Spleen (tissue), 7 donors: ENCODE data around the gene RBM20.
A peak's percentile ranks its signal among the peaks of the same experiment; 100 is the strongest.

Experiments
- CTCF ChIP-seq, 11 experiments: fragments of 200-600 bp in 7 of 11; fragments of 450-650 bp in 4 of 11; sonication (generic) in 4 of 11; IDR thresholded peaks in 8 of 11; conservative IDR thresholded peaks in 3 of 11; 1 replicate in 7 of 11; 2 replicates in 4 of 11; pipeline versions ENCODE4 v1.4.0 to v1.8.0; 2016 to 2021; ENCODE audit warnings: antibody characterized with exemption in 11 of 11, inconsistent platforms in 4 of 11, mild to moderate bottlenecking in 1 of 11
- POLR2A ChIP-seq, 3 donors: fragments of 450-650 bp; IDR thresholded peaks; one replicate each; pipeline ENCODE4 v1.5.1; 2017; ENCODE audit warnings: antibody characterized with exemption in 3 of 3, mild to moderate bottlenecking in 1 of 3
- POLR2AphosphoS5 ChIP-seq, 3 donors: sonication (generic); formaldehyde crosslinking; IDR thresholded peaks; one replicate each; pipeline ENCODE4 v1.5.1; 2017; ENCODE audit warnings: antibody characterized with exemption in 3 of 3
- donor health status: DM: no; HTN: no; CAD: no; lungs with moderate emphysema.
- donor health status: DM: no; HTN: no; CAD: no.
- donor health status: DM: no; HTN: no; CAD: no.

DNA sequence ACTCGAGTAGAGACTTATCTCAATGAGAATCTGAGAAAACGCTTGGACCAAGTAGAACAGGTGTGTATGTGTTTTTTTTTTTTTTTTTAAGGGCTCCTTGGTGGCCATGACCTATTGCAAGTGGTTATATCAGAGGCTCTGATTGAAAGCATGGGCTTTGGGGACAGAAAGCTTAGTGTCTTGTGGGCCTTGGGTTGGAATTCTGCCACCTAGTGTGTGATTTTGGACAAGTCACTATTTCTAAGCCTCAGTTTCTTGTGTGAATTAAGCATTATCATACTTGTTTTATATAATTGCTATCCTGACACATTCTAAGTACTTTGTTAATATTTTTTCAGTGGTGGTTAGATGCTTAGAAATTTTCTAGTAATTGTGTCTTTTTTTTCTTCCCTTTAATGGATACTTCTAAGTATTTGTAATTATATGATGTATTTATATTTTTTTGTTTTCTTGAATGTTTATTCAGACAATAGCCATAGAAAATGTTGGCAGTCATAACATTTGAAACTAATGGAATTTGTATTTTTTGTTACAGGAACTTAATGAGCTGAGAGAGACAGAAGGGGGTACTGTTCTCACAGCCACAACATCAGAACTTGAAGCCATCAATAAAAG, 43.5 kb upstream of the RBM20 start:
- peak in 7 of 11 experiments; percentile 35 to 64 (median 49) for TF ChIP-seq CTCF (IDR thresholded peaks at IDR 0.05 in 8 of 11, conservative IDR thresholded peaks at IDR 0.05 in 3 of 11)
- no peak for TF ChIP-seq POLR2AphosphoS5 (IDR thresholded peaks at IDR 0.05)
- TF ChIP-seq POLR2A (IDR thresholded peaks at IDR 0.05) = no peak
